Epithelial cell of proximal tubule (primary cell): ENCODE measurements around the gene SLC66A3. TPM values are rescaled to one million over a fixed set of nuclear protein-coding genes. Genes with fewer than 3 reads are reported as not detected.

Source experiments
- DNase-seq: peaks from one replicate; pipeline ENCODE4 v3.0.0-alpha.2; 2011; ENCODE audit warnings: low read depth
- H3K4me3 ChIP-seq: 2 replicates; pipeline ENCODE4 v1.5.1; 2011; ENCODE audit warnings: low read depth, mild to moderate bottlenecking, low read length
- total RNA-seq: library from RNA; depleted of rRNA; stranded (reverse); fragments of >200 nt; gene quantifications from 2 replicates; pipeline ENCODE4 v1.2.3, GENCODE V29; 2015
- TF ChIP-seq, protein P1 (sequence below): conservative IDR thresholded peaks from 2 replicates; pipeline ENCODE4 v1.5.1; 2012; ENCODE audit warnings: low read depth, mild to moderate bottlenecking, low read length

SLC66A3 gene
- total RNA-seq, 1 donor from 2014 or later = 58.2 TPM

DNA sequence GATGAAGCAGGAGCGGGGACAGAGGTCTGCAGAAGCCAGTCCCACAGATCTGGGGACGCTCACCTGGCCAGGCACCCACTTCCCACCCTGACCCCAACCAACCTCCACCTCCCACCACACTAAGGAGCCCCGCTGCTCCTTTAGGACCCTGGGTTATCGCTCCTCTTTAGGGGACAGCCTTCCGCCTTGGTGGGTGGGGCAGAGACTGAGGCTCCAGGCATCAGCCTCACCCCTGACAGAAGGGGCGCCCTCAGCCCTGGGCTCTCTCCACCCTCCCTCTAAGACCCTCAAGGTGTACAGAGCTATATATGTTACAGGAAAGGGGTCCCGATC, 33.5 kb upstream of the SLC66A3 start:
- no peak for DNase-seq
- no peak overlapping the region for H3K4me3 ChIP-seq
- TF ChIP-seq, protein P1, sequence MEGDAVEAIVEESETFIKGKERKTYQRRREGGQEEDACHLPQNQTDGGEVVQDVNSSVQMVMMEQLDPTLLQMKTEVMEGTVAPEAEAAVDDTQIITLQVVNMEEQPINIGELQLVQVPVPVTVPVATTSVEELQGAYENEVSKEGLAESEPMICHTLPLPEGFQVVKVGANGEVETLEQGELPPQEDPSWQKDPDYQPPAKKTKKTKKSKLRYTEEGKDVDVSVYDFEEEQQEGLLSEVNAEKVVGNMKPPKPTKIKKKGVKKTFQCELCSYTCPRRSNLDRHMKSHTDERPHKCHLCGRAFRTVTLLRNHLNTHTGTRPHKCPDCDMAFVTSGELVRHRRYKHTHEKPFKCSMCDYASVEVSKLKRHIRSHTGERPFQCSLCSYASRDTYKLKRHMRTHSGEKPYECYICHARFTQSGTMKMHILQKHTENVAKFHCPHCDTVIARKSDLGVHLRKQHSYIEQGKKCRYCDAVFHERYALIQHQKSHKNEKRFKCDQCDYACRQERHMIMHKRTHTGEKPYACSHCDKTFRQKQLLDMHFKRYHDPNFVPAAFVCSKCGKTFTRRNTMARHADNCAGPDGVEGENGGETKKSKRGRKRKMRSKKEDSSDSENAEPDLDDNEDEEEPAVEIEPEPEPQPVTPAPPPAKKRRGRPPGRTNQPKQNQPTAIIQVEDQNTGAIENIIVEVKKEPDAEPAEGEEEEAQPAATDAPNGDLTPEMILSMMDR = no peak

DNA sequence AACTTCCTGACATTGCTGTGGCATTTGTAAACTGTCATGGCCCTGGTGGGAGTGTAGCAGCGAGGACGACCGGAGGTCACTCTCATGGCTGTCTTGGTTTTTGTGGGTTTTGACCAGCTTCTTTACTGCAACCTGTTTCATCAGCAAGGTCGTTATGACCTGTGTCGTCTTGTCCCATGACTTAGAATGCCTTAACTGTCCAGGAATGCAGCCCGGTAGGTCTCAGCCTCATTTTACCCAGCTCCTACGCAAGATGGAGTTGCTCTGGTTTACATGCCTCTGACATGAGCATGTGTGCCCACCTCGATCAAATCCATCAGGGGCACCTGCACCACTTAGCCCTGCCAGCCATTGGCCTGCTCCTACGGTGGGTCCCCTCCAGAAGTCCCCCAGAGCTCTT, 32.9 kb upstream of the SLC66A3 start:
- DNase-seq = no peak
- TF ChIP-seq, protein P1 = no peak
- no peak overlapping the region for H3K4me3 ChIP-seq

GRCh38 chr2:11123001-11123809, 32.1 kb upstream of the SLC66A3 start:
- TF ChIP-seq, protein P1 = no peak
- H3K4me3 ChIP-seq = no peak overlapping the region

DNA sequence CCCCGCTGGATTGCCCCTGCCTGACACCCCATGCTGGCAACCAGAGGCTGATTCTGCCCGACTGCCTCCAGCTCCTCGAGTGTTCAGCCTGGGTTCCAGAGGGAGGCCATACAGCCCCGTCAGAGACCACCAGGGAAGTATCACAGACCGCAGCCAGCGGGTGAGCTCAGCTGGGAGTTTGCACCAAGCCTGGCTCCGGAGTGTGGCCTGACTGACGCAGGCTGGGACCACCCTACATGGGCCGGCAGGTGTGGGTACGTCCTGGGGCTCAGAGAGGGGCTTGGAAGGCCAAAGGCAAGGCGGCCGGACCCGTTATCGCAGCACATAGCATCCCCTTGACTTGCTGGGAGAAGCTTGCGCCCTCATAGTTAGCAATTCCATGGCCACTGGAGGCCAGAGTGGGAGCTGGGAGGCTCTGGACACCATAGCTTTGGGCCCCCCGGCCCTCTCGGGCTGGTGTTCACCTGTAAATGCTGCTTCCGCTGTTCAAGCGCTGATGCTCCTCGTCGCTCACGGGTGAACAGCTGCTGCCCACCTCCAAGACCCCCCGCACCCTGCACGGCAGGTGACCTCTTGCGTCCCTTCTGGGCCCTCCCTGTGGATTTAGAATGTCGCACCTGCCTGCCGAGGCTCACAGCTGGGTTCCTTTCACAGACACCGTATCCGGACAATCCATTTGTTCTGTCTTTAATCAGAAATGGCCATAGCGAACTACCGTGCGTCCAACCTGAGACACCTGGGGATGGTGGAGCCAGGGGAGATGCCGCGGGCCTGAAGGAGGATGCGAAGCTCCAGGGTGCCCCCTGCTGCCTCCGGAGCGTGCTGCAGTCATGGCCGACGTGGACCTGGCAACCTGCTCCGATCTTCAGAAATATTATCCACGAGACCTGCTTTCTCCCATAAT, 31.2 kb upstream of the SLC66A3 start:
- TF ChIP-seq, protein P1 = peak; percentile 96
- no peak for DNase-seq
- no peak overlapping the region for H3K4me3 ChIP-seq

More at GRCh38 chr2:11123001-11123809, 32.1 kb upstream of the SLC66A3 start:
- no peak for DNase-seq

DNA sequence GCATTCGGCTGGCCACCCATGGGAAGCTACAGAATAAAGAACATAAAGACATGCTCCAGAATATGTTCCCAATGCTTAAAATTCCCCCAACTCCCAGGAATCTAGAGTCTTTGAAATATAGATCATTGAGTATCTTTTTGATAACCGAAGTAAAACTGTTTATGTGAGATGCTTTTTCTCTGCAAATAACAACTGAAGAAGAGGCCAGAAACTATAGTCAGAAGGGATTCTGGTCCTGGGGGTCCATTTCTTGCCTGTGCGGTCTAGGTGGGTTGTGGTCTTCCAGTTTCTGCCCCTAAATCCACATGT, 30.6 kb upstream of the SLC66A3 start:
- DNase-seq = no peak
- H3K4me3 ChIP-seq = no peak overlapping the region
- TF ChIP-seq, protein P1 = no peak

DNA sequence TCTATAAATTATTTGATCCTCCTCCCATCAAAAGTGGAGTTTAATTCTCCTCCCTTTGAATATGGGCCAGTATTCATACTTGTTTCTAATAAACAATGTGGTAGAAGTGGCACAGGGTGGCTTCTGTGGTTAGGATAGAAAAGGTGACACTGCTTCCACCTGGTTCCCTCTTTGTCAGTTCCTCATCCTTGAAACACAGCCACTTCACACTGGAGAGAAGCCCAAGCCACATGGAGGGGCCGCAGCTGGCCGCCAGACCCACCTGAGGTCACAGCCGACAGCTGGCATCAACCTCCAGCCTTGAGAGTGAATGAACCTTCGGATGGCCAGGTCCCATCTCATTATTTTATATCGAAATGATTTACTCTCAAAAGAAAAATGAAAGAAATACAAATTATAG, 27.5 kb upstream of the SLC66A3 start:
- TF ChIP-seq, protein P1 = no peak
- no peak overlapping the region for H3K4me3 ChIP-seq
- no peak for DNase-seq
